GM12878 (cell line): ENCODE measurements around the gene NOP9. TPM values are rescaled to one million over a fixed set of nuclear protein-coding genes. Genes with fewer than 3 reads are reported as not detected.
A peak's percentile ranks its signal among the peaks of the same experiment; 100 is the strongest.

ENCODE experiments used
- ATAC-seq: fragments of 200-7000 bp; cut with Tn5 transposase; 3 replicates; pipeline ENCODE4 v1.9.1; 2020; ENCODE audit warnings: mild to moderate bottlenecking, moderate library complexity
- BruUV-seq: library from RNA; stranded (reverse); fragments of 400-500 nt; replicated peaks from 2 replicates; lab custom pipeline; 2021; lab: Mats Ljungman, UMichigan
- CTCF ChIA-PET: fragments of 300-600 bp; sonication (Branson Sonifier 250); formaldehyde crosslinking; extraction: SDS; loops from one replicate; lab custom pipeline; 2021; ENCODE audit warnings: inconsistent platforms; lab: Yijun Ruan, JAX
- POLR2A ChIA-PET: fragments of 350-600 bp; formaldehyde crosslinking; extraction: SDS; loops from one replicate; lab custom pipeline; 2021; ENCODE audit warnings: inconsistent platforms; lab: Charles Lee
- RAD21 ChIA-PET: fragments of 300-600 bp; sonication (Branson Sonifier 250); formaldehyde crosslinking; loops from one replicate; lab custom pipeline; 2023; ENCODE audit warnings: antibody characterized with exemption; ENCODE audit not compliant: unreplicated experiment; lab: Charles Lee
- SMC1A ChIA-PET: fragments of 300-600 bp; sonication (Branson Sonifier 250); formaldehyde crosslinking; loops from one replicate; lab custom pipeline; 2023; ENCODE audit not compliant: unreplicated experiment, uncharacterized antibody; lab: Charles Lee
- DNase-seq: peaks from one replicate; pipeline ENCODE4 v3.0.0-alpha.2; 2011; ENCODE audit warnings: low read depth, low spot score
- FAIRE-seq: peaks from 3 replicates; lab custom pipeline; 2011; peaks lifted over from hg19 to GRCh38; lab: Jason Lieb, UNC
- H2AFZ ChIP-seq: 2 replicates; pipeline ENCODE4 v1.6.0; 2011; ENCODE audit warnings: low read depth, low read length, control low read depth; ENCODE audit not compliant: control insufficient read depth
- H3K27ac ChIP-seq: 2 replicates; pipeline ENCODE4 v1.5.1; 2011; ENCODE audit warnings: control low read depth; ENCODE audit not compliant: control insufficient read depth, insufficient read depth
- H3K27me3 ChIP-seq, 2 experiments: replicated peaks in 1 of 2; 2 replicates each; pipeline versions ENCODE4 v1.6.0 to v1.6.1; 2011; ENCODE audit warnings: low read length in 1 of 2; ENCODE audit not compliant: control insufficient read depth in 2 of 2, insufficient read depth in 2 of 2
- H3K36me3 ChIP-seq, 2 experiments: 2 replicates each; pipeline ENCODE4 v1.5.1; 2011; ENCODE audit warnings: low read length in 1 of 2; ENCODE audit not compliant: control insufficient read depth in 2 of 2, insufficient read depth in 2 of 2
- H3K4me1 ChIP-seq: 2 replicates; pipeline ENCODE4 v1.6.1; 2011; ENCODE audit warnings: mild to moderate bottlenecking, low read length, moderate library complexity, mixed read lengths; ENCODE audit not compliant: control insufficient read depth, insufficient read depth
- H3K4me2 ChIP-seq: 2 replicates; pipeline ENCODE4 v1.6.0; 2011; ENCODE audit warnings: control low read depth; ENCODE audit not compliant: control insufficient read depth, insufficient read depth
- H3K4me3 ChIP-seq: fragments of 200-600 bp; sonication (generic); 2 replicates; pipeline ENCODE4 v1.5.1; 2016
- H3K79me2 ChIP-seq: 2 replicates; pipeline ENCODE4 v1.6.0; 2011; ENCODE audit warnings: low read length; ENCODE audit not compliant: control insufficient read depth, insufficient read depth
- H3K9ac ChIP-seq: 2 replicates; pipeline ENCODE4 v1.8.0; 2011; ENCODE audit warnings: low read length, control low read depth, mixed read lengths; ENCODE audit not compliant: control insufficient read depth, insufficient read depth
- H3K9me3 ChIP-seq: replicated peaks from 3 replicates; pipeline ENCODE4 v1.5.1; 2011; ENCODE audit warnings: mild to moderate bottlenecking, low read length; ENCODE audit not compliant: control insufficient read depth, insufficient read depth
- H4K20me1 ChIP-seq: 2 replicates; pipeline ENCODE4 v1.6.0; 2011; ENCODE audit not compliant: control insufficient read depth, insufficient read depth
- ATF2 ChIP-seq: IDR thresholded peaks from 2 replicates; pipeline ENCODE4 v1.6.1; 2012; ENCODE audit warnings: low read length, inconsistent platforms
- BHLHE40 ChIP-seq, 2 experiments: fragments of 450-650 bp in 1 of 2; IDR thresholded peaks; 2 replicates each; pipeline ENCODE4 v1.6.1; 2011 to 2017; ENCODE audit warnings: low read depth in 2 of 2, borderline replicate concordance in 1 of 2, improper control_type of control experiment in 1 of 2, low read length in 1 of 2, mild to moderate bottlenecking in 1 of 2
- CBFB ChIP-seq: IDR thresholded peaks from 2 replicates; pipeline ENCODE4 v1.6.1; 2016; ENCODE audit warnings: antibody characterized with exemption, low read depth
- CEBPB ChIP-seq, 2 experiments: fragments of 150-350 bp in 1 of 2; IDR thresholded peaks; 2 replicates each; pipeline ENCODE4 v1.6.1; 2012 to 2014; ENCODE audit warnings: low read depth in 2 of 2, low read length in 2 of 2, borderline replicate concordance in 1 of 2, inconsistent platforms in 1 of 2
- HCFC1 ChIP-seq: fragments of 150-350 bp; IDR thresholded peaks from 2 replicates; pipeline ENCODE4 v1.6.1; 2014; ENCODE audit warnings: low read length
- IKZF1 ChIP-seq: fragments of 450-650 bp; conservative IDR thresholded peaks from 2 replicates; pipeline ENCODE4 v1.6.1; 2017; ENCODE audit warnings: antibody characterized with exemption, mild to moderate bottlenecking
- IRF3 ChIP-seq: fragments of 450-650 bp; IDR thresholded peaks from 2 replicates; pipeline ENCODE4 v1.6.1; 2014; ENCODE audit warnings: mild to moderate bottlenecking
- JUNB ChIP-seq: IDR thresholded peaks from 2 replicates; pipeline ENCODE4 v1.6.1; 2016; ENCODE audit warnings: antibody characterized with exemption, mild to moderate bottlenecking
- MEF2B ChIP-seq: fragments of 450-650 bp; IDR thresholded peaks from 2 replicates; pipeline ENCODE4 v1.6.1; 2018; ENCODE audit warnings: mild to moderate bottlenecking, moderate library complexity; ENCODE audit not compliant: partially characterized antibody, poor library complexity, severe bottlenecking
- NRF1 ChIP-seq: conservative IDR thresholded peaks from 2 replicates; pipeline ENCODE4 v1.6.1; 2011; ENCODE audit warnings: mild to moderate bottlenecking, low read depth, low read length, improper control_type of control experiment
- PAX5 ChIP-seq: IDR thresholded peaks from 2 replicates; pipeline ENCODE4 v1.6.1; 2011; ENCODE audit warnings: low read depth, low read length, borderline replicate concordance
- POLR2AphosphoS2 ChIP-seq: IDR thresholded peaks from 2 replicates; pipeline ENCODE4 v1.6.1; 2011; ENCODE audit warnings: low read depth, mild to moderate bottlenecking, low read length, improper control_type of control experiment, moderate library complexity
- POLR2AphosphoS5 ChIP-seq: IDR thresholded peaks from 2 replicates; pipeline ENCODE4 v1.6.1; 2011; ENCODE audit warnings: mild to moderate bottlenecking, low read length, inconsistent platforms
- POU2F2 ChIP-seq: IDR thresholded peaks from 3 replicates; pipeline ENCODE4 v1.6.1; 2011; ENCODE audit warnings: low read depth, mild to moderate bottlenecking, low read length, borderline replicate concordance
- RAD51 ChIP-seq: fragments of 450-650 bp; IDR thresholded peaks from 2 replicates; pipeline ENCODE4 v1.6.1; 2016; ENCODE audit warnings: moderate library complexity, mild to moderate bottlenecking, inconsistent platforms
- RFX5 ChIP-seq: IDR thresholded peaks from 2 replicates; pipeline ENCODE4 v1.6.1; 2011; ENCODE audit warnings: low read depth, low read length, improper control_type of control experiment
- RUNX3 ChIP-seq: IDR thresholded peaks from 2 replicates; pipeline ENCODE4 v1.6.1; 2012; ENCODE audit warnings: low read length, inconsistent platforms
- SPI1 ChIP-seq: IDR thresholded peaks from 2 replicates; pipeline ENCODE4 v1.6.1; 2011; ENCODE audit warnings: low read depth, mild to moderate bottlenecking, low read length, moderate library complexity, borderline replicate concordance; ENCODE audit not compliant: insufficient read depth
- TCF12 ChIP-seq: IDR thresholded peaks from 2 replicates; pipeline ENCODE4 v1.6.1; 2011; ENCODE audit warnings: low read depth, mild to moderate bottlenecking, low read length
- ZNF274 ChIP-seq: IDR thresholded peaks from one replicate; pipeline ENCODE4 v1.8.0; 2011; ENCODE audit not compliant: insufficient read length, insufficient read depth
- ZNF622 ChIP-seq: fragments of 450-650 bp; IDR thresholded peaks from 2 replicates; pipeline ENCODE4 v1.6.1; 2017; ENCODE audit warnings: mild to moderate bottlenecking, inconsistent platforms
- whole genome bisulfite sequencing: methylation state at CpG from one replicate; pipeline ENCODE4 v1.1.6; 2016; ENCODE audit warnings: low lambda C conversion rate; ENCODE audit not compliant: insufficient replicate concordance, insufficient coverage; ENCODE audit errors: missing lambda C conversion rate; 5-methylcytosine and 5-hydroxymethylcytosine counted together
- in situ Hi-C: fragments of 300-500 bp; cut with MboI; formaldehyde crosslinking; loops from 9 replicates; pipeline ENCODE4 v1.14.3; 2018; ENCODE audit warnings: mixed read lengths
- intact Hi-C: fragments of 100-400 bp; cut with micrococcal nuclease; formaldehyde crosslinking; loops from one replicate; pipeline ENCODE4 v1.14.2; 2022; ENCODE audit not compliant: unreplicated experiment
- polyA plus RNA-seq, 11 experiments: library from polyadenylated mRNA; depleted of rRNA in 4 of 11; unstranded in 6 of 11; stranded (reverse) in 5 of 11; fragments of >200 nt; fragmentation: Nextera tagmentation in 4 of 11; fragmentation: Illumina TruSeq in 1 of 11; extraction: Ambion mirVana in 4 of 11; extraction: Trizol in 1 of 11; gene quantifications; 1 replicate in 1 of 11; 2 replicates in 10 of 11; pipeline versions ENCODE4 v1.2.1 to v1.2.3, GENCODE V29; 2011 to 2016; ENCODE audit warnings: inconsistent platforms in 2 of 11, missing spikeins in 2 of 11, low read depth in 1 of 11
- total RNA-seq, 4 experiments: library from RNA; depleted of rRNA in 3 of 4; stranded (reverse); fragments of >200 nt in 3 of 4; fragmentation: Illumina TruSeq in 1 of 4; extraction: Trizol in 1 of 4; gene quantifications; 2 replicates each; pipeline versions ENCODE4 v1.2.1 to v1.2.3, GENCODE V29; 2013 to 2021

The NOP9 gene
- total and polyA plus RNA-seq, 10 of the 15 experiments (the other 5 are each of a cell fraction or from before 2014, with no cell fraction given): 2.4 to 43.9 (median 20.3) TPM

GRCh38 chr14:24312736-24313507 is 13.3 kb downstream of the NOP9 start:
- FAIRE-seq (peak; percentile 80), ATAC-seq (no peak), DNase-seq (no peak)
- Histone ChIP-seq H3K4me2 (peak overlapping the region; percentile 11; the same call in 1 of the 2 replicates), H3K4me3 (0 out of 2 replicates have a peak overlapping the region, but pooled peaks have one; percentile 6), H3K9ac (no peak overlapping the region), H4K20me1 (no peaks in the 10 kb centered on the region; the same call in 1 of the 2 replicates), H2AFZ (no peak overlapping the region), H3K27me3 (no peaks in the 10 kb centered on the region), H3K36me3 (no peaks in the 10 kb centered on the region; a peak in 2 of 4 replicates), H3K9me3 (no peaks in the 10 kb centered on the region), H3K4me1 (peaks cover 32% of the 10 kb centered on the region), H3K27ac (no peak overlapping the region), H3K79me2 (no peaks in the 10 kb centered on the region)
- ChIA-PET RAD21 (interaction anchor here (1.1 kb wide), 1 partner anchor 71 kb away, joined by 4 read pairs; the partner anchor contains the start of gene TINF2), SMC1A (interaction anchor here (2.4 kb wide), 1 partner anchor 118 kb away, joined by 5 read pairs; no protein-coding TSS in a partner anchor), POLR2A (interaction anchor here (0.6 to 1.9 kb wide), 2 partner anchors 14 to 66 kb away, joined by 4 to 9 read pairs; no protein-coding TSS in a partner anchor), CTCF (interaction anchor here (0.6 to 7.9 kb wide), 12 partner anchors 15 to 302 kb away, joined by 3 to 149 read pairs (median 5); partner anchors contain the start of genes DHRS1, IRF9, KHNYN and NOP9)
- intact Hi-C loops (no loop called here), in situ Hi-C loops (no loop called here)
- 56% methylated on average over 9 of the region's 9 CpGs for WGBS
- no TSS peak for BruUV-seq
- TF ChIP-seq HCFC1: no peak
- no peak for TF ChIP-seq POLR2AphosphoS2
- TF ChIP-seq BHLHE40 (IDR thresholded peaks at IDR 0.05; ENCODE audit: borderline replicate concordance in 1 of 2, low read depth in 2 of 2, low read length in 1 of 2): peak in 1 of 2 experiments; percentile 19; a peak in 1 of 4 replicates
- TF ChIP-seq ZNF274: no peak
- TF ChIP-seq CEBPB (IDR thresholded peaks at IDR 0.05; ENCODE audit: borderline replicate concordance in 1 of 2, low read depth in 2 of 2, low read length in 2 of 2): no peak
- no peak for TF ChIP-seq JUNB
- no peak for TF ChIP-seq POLR2AphosphoS5
- TF ChIP-seq ZNF622: no peak
- no peak for TF ChIP-seq RFX5
- TF ChIP-seq CBFB: 0 out of 2 replicates have a peak, but pooled peaks have one; percentile 50
- TF ChIP-seq RAD51: no peak
- 0 out of 3 replicates have a peak, but pooled peaks have one; percentile 19 for TF ChIP-seq POU2F2
- TF ChIP-seq SPI1: no peak
- TF ChIP-seq NRF1: no peak
- TF ChIP-seq RUNX3: peak; percentile 88
- TF ChIP-seq MEF2B: no peak
- no peak for TF ChIP-seq ATF2
- TF ChIP-seq IKZF1: peak; percentile 32; the same call in 1 of the 2 replicates
- TF ChIP-seq TCF12: no peak
- TF ChIP-seq PAX5: no peak
- TF ChIP-seq IRF3: no peak
